Measurements from ENCODE around the gene CPEB4. TPM values are rescaled to one million over a fixed set of nuclear protein-coding genes. Genes with fewer than 3 reads are reported as not detected.

Gene CPEB4
- total RNA-seq, 2 donors from 2014 or later = 9.4 to 11.3 TPM

DNA sequence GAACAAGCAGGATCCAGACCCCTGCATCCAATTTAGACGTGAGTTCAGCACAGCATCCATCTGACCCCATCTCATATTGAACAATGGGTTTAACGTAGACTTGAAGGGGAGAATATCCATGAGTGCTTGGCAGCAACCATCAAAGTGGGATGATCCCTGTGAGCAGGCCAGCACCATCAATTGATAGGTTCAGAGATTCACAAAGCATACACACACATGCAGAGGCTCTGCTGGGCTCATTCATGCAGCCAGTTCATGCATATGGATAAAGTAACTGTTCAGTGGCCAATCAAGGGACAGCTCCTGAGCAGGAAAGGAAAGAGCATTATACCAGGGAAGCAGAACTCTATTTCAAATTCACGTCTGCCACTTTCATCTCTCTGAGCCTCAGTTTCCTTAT is 24.8 kb upstream of the CPEB4 start:
- Histone ChIP-seq H3K27me3 (ENCODE audit: control insufficient read depth, insufficient read depth, low read length, poor library complexity, severe bottlenecking) (no peaks in the 10 kb centered on the region), H3K9ac (ENCODE audit: extremely low read depth, low read length, poor library complexity, severe bottlenecking) (no peak overlapping the region), H3K9me3 (ENCODE audit: control insufficient read depth, low read length) (peaks cover 6% of the 10 kb centered on the region), H3K4me3 (ENCODE audit: low read length) (no peak overlapping the region), H3K27ac (ENCODE audit: low read depth, low read length) (no peak overlapping the region), H3K4me1 (ENCODE audit: control insufficient read depth, insufficient read depth, low read length) (peaks cover 21% of the 10 kb centered on the region), H3K36me3 (ENCODE audit: control insufficient read depth, insufficient read depth, low read length) (no peaks in the 10 kb centered on the region)
- WGBS, 2 experiments (ENCODE audit: insufficient coverage in 1 of 2, insufficient read length in 1 of 2) = 100% methylated on average over 1 to 3 of the region's 3 CpGs
- TF ChIP-seq, protein P1, sequence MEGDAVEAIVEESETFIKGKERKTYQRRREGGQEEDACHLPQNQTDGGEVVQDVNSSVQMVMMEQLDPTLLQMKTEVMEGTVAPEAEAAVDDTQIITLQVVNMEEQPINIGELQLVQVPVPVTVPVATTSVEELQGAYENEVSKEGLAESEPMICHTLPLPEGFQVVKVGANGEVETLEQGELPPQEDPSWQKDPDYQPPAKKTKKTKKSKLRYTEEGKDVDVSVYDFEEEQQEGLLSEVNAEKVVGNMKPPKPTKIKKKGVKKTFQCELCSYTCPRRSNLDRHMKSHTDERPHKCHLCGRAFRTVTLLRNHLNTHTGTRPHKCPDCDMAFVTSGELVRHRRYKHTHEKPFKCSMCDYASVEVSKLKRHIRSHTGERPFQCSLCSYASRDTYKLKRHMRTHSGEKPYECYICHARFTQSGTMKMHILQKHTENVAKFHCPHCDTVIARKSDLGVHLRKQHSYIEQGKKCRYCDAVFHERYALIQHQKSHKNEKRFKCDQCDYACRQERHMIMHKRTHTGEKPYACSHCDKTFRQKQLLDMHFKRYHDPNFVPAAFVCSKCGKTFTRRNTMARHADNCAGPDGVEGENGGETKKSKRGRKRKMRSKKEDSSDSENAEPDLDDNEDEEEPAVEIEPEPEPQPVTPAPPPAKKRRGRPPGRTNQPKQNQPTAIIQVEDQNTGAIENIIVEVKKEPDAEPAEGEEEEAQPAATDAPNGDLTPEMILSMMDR (conservative IDR thresholded peaks at IDR 0.05) = no peak
- H3K36me3 Mint-ChIP-seq (ENCODE audit: low read depth) = no peaks in the 10 kb centered on the region
- H3K27ac Mint-ChIP-seq = no peak overlapping the region
- H3K4me3 Mint-ChIP-seq = no peak overlapping the region
- peaks cover 5% of the 10 kb centered on the region for H3K9me3 Mint-ChIP-seq
- no peak for DNase-seq
- H3K27me3 Mint-ChIP-seq (ENCODE audit: insufficient read depth) = no peaks in the 10 kb centered on the region
- H3K4me1 Mint-ChIP-seq = peaks cover 46% of the 10 kb centered on the region

DNA sequence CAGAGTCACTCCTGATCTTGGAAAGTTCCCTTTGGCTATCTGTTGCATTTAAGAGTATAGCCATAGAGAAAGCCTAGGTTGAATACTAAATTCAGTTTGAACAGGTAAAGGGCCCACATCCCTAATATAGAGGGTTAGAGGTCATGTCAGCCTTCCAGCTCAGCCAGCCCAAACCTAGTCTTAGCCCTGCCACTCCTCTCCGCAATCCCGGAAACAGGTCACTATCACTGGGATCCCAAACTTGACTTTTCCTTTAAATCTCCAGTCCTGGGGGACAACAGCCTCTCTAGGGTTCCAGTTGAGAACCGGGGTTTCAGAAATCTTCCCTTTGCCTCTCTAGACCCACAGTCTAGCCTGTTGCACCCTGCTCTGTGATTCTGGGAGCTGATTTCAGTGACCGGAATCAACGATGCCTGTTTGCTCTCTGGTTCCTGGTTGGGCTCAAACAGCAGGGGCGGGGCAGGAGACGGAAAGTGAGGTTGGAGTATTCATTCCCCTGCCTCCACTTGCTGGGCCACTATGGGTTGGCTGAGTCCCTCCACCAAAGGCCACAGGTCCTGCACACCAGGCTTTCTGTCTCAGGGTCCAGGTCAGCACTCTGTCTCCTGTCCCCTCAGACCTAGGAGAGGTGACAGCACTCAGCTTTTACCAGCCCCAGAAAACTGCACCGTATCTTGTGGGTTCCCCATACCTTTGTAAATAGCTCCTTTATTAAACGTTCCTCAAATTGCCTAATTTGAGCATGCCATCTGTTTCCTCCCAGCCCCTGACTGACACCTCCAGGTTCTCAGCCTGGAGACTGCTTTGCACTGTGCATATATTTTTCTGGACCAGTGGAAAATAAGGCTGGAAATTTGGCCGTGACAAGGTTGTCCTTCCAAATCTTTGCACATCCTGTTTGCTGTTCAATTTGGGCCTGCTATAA is 23.8 kb upstream of the CPEB4 start:
- Mint-ChIP-seq H3K4me1 (peaks cover 41% of the 10 kb centered on the region), H3K27ac (no peak overlapping the region), H3K9me3 (peaks cover 5% of the 10 kb centered on the region), H3K36me3 (ENCODE audit: low read depth) (no peaks in the 10 kb centered on the region), H3K27me3 (ENCODE audit: insufficient read depth) (no peaks in the 10 kb centered on the region), H3K4me3 (no peak overlapping the region)
- no peaks in the 10 kb centered on the region for H3K27me3 ChIP-seq (ENCODE audit: control insufficient read depth, insufficient read depth, low read length, poor library complexity, severe bottlenecking)
- no peak overlapping the region for H3K27ac ChIP-seq (ENCODE audit: low read depth, low read length)
- no peaks in the 10 kb centered on the region for H3K36me3 ChIP-seq (ENCODE audit: control insufficient read depth, insufficient read depth, low read length)
- peaks cover 6% of the 10 kb centered on the region for H3K9me3 ChIP-seq (ENCODE audit: control insufficient read depth, low read length)
- TF ChIP-seq, protein P1 (conservative IDR thresholded peaks at IDR 0.05) = no peak
- H3K9ac ChIP-seq (ENCODE audit: extremely low read depth, low read length, poor library complexity, severe bottlenecking) = no peak overlapping the region
- no peak overlapping the region for H3K4me3 ChIP-seq (ENCODE audit: low read length)
- DNase-seq = no peak
- 86 to 90% methylated on average over 9 to 10 of the region's 10 CpGs for WGBS, 2 experiments (ENCODE audit: insufficient coverage in 1 of 2, insufficient read length in 1 of 2)
- peaks cover 11% of the 10 kb centered on the region for H3K4me1 ChIP-seq (ENCODE audit: control insufficient read depth, insufficient read depth, low read length)

DNA sequence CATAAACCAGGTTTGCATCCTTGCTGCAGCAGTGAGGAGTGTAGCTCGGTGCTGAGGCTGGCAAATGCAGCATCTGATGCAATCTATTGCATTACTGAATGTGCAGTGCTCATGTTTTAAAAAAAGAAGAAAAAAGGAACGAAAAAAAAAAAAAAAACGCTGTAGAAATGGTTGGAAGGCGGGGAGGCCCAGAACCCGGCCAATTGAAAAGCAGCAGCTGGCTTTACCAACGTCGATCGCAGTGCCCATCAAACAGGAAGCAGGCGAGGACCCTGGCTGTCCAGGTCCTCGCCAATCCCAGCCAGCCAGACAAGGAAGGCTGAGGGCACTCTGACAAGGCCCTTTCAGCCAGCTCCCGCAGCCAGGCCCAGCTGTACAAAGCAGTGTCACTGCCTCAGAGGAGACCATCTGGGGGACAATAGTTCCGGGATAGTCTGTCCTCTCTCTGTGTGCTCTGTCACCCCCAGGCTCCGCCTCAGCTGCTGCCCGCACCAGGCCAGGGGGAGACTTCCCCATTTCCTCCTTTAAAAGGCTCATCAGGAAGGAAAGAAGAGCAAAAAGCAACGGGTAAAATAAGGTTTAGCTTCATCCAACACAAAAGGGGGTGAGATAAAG is 21.8 kb upstream of the CPEB4 start:
- TF ChIP-seq, protein P1 (conservative IDR thresholded peaks at IDR 0.05) = no peak
- Histone ChIP-seq H3K36me3 (ENCODE audit: control insufficient read depth, insufficient read depth, low read length) (no peaks in the 10 kb centered on the region), H3K4me1 (ENCODE audit: control insufficient read depth, insufficient read depth, low read length) (peaks cover 4% of the 10 kb centered on the region), H3K9me3 (ENCODE audit: control insufficient read depth, low read length) (peaks cover 6% of the 10 kb centered on the region), H3K27me3 (ENCODE audit: control insufficient read depth, insufficient read depth, low read length, poor library complexity, severe bottlenecking) (no peaks in the 10 kb centered on the region), H3K4me3 (ENCODE audit: low read length) (no peak overlapping the region), H3K9ac (ENCODE audit: extremely low read depth, low read length, poor library complexity, severe bottlenecking) (no peak overlapping the region), H3K27ac (ENCODE audit: low read depth, low read length) (peak overlapping the region; percentile 59)
- no peak for DNase-seq
- H3K36me3 Mint-ChIP-seq (ENCODE audit: low read depth) = no peaks in the 10 kb centered on the region
- peaks cover 5% of the 10 kb centered on the region for H3K9me3 Mint-ChIP-seq
- no peak overlapping the region for H3K4me3 Mint-ChIP-seq
- H3K27me3 Mint-ChIP-seq (ENCODE audit: insufficient read depth) = no peaks in the 10 kb centered on the region
- WGBS, 2 experiments (ENCODE audit: insufficient coverage in 1 of 2, insufficient read length in 1 of 2) = 94% methylated on average over 11 to 15 of the region's 15 CpGs
- H3K4me1 Mint-ChIP-seq = peaks cover 28% of the 10 kb centered on the region
- H3K27ac Mint-ChIP-seq = no peak overlapping the region

Measured in endodermal cell (in vitro differentiated cells).